ENCODE results near the gene HACD3. TPM values are rescaled to one million over a fixed set of nuclear protein-coding genes. Genes with fewer than 3 reads are reported as not detected.

HACD3 gene
- total and polyA plus RNA-seq, 2 of the 13 experiments (the other 11 are each of a cell fraction or from before 2014, with no cell fraction given), result 73.6 to 161 TPM

- no TSS peak for BruUV-seq (replicated peaks)
- DNase-seq (ENCODE audit: low spot score) (no peak), ATAC-seq (no peak), FAIRE-seq (no peak)
- CTCF ChIA-PET (ENCODE audit: low intra/inter-chr PET ratio, low total read pairs), result no interaction called here
- in situ Hi-C loops (cut with HindIII; ENCODE audit: extremely low pct_ligation_motif_present, low pct_unique_long_range_greater_than_20kb), result no loop called here
- Histone ChIP-seq H4K20me1 (ENCODE audit: insufficient read depth, low read length) (no peaks in the 10 kb centered on the region), H3K4me1 (ENCODE audit: insufficient read depth, low read length) (no peaks in the 10 kb centered on the region), H2AFZ (ENCODE audit: low read length) (no peak overlapping the region), H3K27ac (ENCODE audit: extremely low read length, insufficient read depth, low read length) (no peak overlapping the region), H3K9ac (ENCODE audit: insufficient read depth, low read depth, low read length) (no peak overlapping the region), H3K79me2 (ENCODE audit: insufficient read depth, low read length) (no peaks in the 10 kb centered on the region), H3K4me3 (replicated peaks in 1 of 3; ENCODE audit: insufficient read depth in 1 of 3, low read depth in 2 of 3, low read length in 3 of 3) (no peak overlapping the region), H3K4me2 (ENCODE audit: low read depth, low read length) (no peak overlapping the region), H3K27me3 (ENCODE audit: control insufficient read depth in 1 of 2, insufficient read depth in 2 of 2, low read length in 2 of 2) (no peaks in the 10 kb centered on the region; a peak in 1 of 5 replicates), H3K9me3 (ENCODE audit: low read length) (no peaks in the 10 kb centered on the region), H3K36me3 (replicated peaks in 1 of 2; ENCODE audit: control insufficient read depth in 1 of 2, insufficient read depth in 2 of 2, low read length in 2 of 2) (peaks cover 4 to 13% of the 10 kb centered on the region in 2 experiments; a peak in 3 of 5 replicates)
- POLR2A ChIA-PET, result no interaction called here
- WGBS (ENCODE audit: low lambda C conversion rate), result 91% methylated on average over 5 of the region's 5 CpGs
- intact Hi-C loops (cut with micrococcal nuclease; ENCODE audit: unreplicated experiment), result no loop called here
- TF ChIP-seq ZNF552 (CRISPR knock-in tag; IDR thresholded peaks at IDR 0.05; ENCODE audit: borderline replicate concordance), result no peak
- TF ChIP-seq ZBTB38 (CRISPR knock-in tag; IDR thresholded peaks at IDR 0.05), result no peak
- TF ChIP-seq, protein P1, sequence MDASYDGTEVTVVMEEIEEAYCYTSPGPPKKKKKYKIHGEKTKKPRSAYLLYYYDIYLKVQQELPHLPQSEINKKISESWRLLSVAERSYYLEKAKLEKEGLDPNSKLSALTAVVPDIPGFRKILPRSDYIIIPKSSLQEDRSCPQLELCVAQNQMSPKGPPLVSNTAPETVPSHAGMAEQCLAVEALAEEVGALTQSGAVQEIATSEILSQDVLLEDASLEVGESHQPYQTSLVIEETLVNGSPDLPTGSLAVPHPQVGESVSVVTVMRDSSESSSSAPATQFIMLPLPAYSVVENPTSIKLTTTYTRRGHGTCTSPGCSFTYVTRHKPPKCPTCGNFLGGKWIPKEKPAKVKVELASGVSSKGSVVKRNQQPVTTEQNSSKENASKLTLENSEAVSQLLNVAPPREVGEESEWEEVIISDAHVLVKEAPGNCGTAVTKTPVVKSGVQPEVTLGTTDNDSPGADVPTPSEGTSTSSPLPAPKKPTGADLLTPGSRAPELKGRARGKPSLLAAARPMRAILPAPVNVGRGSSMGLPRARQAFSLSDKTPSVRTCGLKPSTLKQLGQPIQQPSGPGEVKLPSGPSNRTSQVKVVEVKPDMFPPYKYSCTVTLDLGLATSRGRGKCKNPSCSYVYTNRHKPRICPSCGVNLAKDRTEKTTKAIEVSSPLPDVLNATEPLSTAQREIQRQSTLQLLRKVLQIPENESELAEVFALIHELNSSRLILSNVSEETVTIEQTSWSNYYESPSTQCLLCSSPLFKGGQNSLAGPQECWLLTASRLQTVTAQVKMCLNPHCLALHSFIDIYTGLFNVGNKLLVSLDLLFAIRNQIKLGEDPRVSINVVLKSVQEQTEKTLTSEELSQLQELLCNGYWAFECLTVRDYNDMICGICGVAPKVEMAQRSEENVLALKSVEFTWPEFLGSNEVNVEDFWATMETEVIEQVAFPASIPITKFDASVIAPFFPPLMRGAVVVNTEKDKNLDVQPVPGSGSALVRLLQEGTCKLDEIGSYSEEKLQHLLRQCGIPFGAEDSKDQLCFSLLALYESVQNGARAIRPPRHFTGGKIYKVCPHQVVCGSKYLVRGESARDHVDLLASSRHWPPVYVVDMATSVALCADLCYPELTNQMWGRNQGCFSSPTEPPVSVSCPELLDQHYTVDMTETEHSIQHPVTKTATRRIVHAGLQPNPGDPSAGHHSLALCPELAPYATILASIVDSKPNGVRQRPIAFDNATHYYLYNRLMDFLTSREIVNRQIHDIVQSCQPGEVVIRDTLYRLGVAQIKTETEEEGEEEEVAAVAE (CRISPR knock-in tag; IDR thresholded peaks at IDR 0.05; ENCODE audit: borderline replicate concordance), result no peak
- no peak for TF ChIP-seq RAD21 (CRISPR knock-in tag; IDR thresholded peaks at IDR 0.05)
- no peak for TF ChIP-seq ZNF329 (CRISPR knock-in tag; IDR thresholded peaks at IDR 0.05; ENCODE audit: low read depth)
- TF ChIP-seq PHF21A (CRISPR knock-in tag; IDR thresholded peaks at IDR 0.05), result no peak
- TF ChIP-seq ZNF12 (CRISPR knock-in tag; IDR thresholded peaks at IDR 0.05), result no peak
- no peak for TF ChIP-seq ATF1 (CRISPR knock-in tag; IDR thresholded peaks at IDR 0.05)
- no peak for TF ChIP-seq RBFOX2 (IDR thresholded peaks at IDR 0.05; ENCODE audit: low read depth, low read length)
- TF ChIP-seq STAG1 (CRISPR knock-in tag; IDR thresholded peaks at IDR 0.05), result no peak
- no peak for TF ChIP-seq CENPX (CRISPR knock-in tag; IDR thresholded peaks at IDR 0.05)
- TF ChIP-seq PTBP1 (IDR thresholded peaks at IDR 0.05; ENCODE audit: low read depth, low read length, poor library complexity, severe bottlenecking), result no peak
- no peak for TF ChIP-seq YEATS4 (CRISPR knock-in tag; IDR thresholded peaks at IDR 0.05; ENCODE audit: borderline replicate concordance)
- no peak for TF ChIP-seq TBP (CRISPR knock-in tag; IDR thresholded peaks at IDR 0.05)
- no peak for TF ChIP-seq MYNN (CRISPR knock-in tag; IDR thresholded peaks at IDR 0.05; ENCODE audit: low read depth)
Observed at GRCh38 chr15:65619626-65620290, 89.5 kb downstream of the HACD3 start.

All from HepG2 (cell line).